Jurkat, Clone E6-1 (cell line): Measurements from ENCODE around the gene PIGQ.

Experiments
- DNase-seq: peaks from one replicate; pipeline ENCODE4 v3.0.0-alpha.2; 2011; ENCODE audit warnings: low read depth, low spot score
- H3K4me3 ChIP-seq: 2 replicates; pipeline ENCODE4 v1.5.1; 2011; ENCODE audit warnings: mild to moderate bottlenecking, low read length, control low read depth, moderate library complexity

PIGQ gene

DNA sequence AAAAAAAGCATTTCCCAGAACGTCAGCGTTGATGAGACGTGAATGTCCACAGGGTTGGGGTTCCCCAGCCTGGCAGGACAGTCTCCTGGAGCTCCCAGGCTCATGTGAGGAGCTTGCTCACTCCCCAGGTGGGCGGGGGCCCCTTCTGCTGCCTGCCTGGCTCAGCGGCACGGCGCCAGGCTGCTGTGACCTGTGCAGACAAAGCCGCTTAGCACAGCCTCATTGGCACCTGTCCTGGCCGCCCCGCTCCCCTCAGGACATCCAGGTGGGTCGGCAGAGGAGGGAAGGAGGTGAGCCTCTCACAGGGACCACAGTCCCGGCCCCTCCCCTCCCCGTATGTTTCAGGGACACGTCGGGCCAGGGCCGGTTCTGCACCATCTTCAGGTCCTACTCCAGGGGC, 48.1 kb downstream of the PIGQ start:
- DNase-seq = no peak
- H3K4me3 ChIP-seq = no peak overlapping the region

DNA sequence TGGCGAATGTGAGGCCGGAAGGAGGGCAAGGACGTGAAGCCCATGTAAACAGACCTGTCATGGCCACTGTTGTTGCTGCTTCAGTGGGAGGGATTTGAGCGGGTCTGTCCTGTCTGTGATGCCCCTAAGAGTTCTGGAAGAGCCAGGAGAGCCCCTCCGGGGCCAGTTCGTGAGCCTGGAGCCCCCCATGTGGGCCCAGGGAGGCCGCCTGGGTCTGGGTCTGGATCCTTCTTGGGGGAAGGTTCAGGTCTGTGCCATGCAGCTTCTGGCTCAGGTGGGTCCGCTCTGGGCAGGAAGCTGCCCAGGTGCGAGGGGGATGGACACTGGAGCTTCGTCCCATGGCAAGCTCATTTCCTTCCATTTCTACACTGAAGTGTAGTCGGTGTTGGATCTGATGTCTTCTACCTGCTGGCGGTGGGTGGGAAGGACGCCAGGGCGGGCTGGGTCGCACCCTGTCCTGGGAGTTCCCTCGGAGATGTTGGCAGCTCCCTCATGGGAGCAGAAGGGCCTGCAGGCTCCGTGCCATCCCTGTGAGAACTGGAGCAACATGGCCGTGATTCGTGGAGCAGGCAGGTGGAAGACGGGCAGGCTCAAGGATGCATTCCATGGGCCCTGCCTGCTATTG, 49.8 kb downstream of the PIGQ start:
- DNase-seq = no peak
- H3K4me3 ChIP-seq = no peak overlapping the region

DNA sequence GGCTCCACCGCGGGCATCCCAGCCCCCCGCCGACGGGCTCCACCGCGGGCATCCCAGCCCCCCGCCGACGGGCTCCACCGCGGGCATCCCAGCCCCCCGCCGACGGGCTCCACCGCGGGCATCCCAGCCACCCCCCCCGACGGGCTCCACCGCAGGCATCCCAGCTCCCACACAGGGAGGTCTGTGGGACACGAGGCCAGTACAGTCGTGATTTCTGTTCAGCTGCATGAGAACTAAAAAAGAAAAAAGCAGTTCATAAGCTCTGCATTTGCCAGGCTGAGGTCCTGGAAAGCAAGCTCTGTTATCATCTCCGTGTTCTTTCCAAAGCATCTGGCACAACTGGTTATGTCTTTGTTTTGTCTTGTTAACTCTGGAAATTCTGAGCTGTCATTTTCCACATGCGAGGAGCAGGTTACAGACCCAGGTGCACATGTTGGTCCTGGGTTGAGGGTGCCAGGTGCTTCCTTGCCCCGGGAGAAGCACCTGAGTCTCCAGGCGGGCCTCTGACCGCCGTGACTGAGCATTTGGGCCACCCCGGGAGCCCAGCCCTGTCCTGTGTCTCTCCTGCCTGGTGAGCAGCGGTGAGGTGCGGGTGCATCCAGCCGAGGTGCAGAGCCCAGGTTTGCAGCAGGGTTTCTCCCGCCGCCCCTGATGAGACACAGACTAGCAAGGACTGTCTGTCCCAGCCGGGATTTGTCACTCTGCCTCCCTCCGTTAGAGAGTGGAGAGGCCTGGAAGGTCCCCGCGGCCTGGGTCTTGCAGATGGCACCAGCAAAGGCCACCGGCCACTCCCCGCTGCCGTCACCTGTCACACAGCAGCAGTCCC, 51.1 kb downstream of the PIGQ start:
- no peak overlapping the region for H3K4me3 ChIP-seq
- no peak for DNase-seq

DNA sequence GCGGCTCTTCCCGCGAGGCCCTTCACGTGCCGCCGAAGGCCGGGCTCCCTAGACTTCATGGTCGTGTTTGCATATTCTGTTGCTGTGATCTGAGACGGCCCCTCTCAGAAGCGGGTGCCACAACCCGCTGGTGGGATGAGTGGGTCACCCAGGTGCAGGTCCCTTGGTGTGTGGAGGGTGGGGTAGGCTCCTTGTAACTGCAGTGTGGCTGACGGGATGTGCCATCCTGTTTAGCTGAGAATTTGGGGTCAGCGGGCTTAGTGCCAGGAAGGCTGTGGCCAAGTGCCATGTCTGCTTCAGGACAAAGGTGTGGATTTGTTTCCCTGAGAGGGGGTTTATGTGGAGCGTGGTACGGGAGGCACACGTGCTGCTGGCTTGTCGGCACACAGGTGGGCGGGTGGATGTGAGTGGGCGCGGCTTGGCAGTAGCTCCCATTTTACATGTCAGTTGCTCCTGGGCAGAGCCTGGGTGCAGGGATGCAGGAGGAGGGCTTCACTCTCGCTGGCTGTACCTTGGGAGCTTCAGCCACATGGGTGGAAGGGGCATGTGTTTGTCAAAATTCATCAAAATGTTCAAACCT, 51.8 kb downstream of the PIGQ start:
- DNase-seq = no peak
- H3K4me3 ChIP-seq = no peak overlapping the region

- no peak for DNase-seq
- H3K4me3 ChIP-seq = no peak overlapping the region
Measured at GRCh38 chr16:622920-623280, 53.1 kb downstream of the PIGQ start.

- no peak overlapping the region for H3K4me3 ChIP-seq
- DNase-seq = no peak
Measured at GRCh38 chr16:624526-625070, 54.8 kb downstream of the PIGQ start.

DNA sequence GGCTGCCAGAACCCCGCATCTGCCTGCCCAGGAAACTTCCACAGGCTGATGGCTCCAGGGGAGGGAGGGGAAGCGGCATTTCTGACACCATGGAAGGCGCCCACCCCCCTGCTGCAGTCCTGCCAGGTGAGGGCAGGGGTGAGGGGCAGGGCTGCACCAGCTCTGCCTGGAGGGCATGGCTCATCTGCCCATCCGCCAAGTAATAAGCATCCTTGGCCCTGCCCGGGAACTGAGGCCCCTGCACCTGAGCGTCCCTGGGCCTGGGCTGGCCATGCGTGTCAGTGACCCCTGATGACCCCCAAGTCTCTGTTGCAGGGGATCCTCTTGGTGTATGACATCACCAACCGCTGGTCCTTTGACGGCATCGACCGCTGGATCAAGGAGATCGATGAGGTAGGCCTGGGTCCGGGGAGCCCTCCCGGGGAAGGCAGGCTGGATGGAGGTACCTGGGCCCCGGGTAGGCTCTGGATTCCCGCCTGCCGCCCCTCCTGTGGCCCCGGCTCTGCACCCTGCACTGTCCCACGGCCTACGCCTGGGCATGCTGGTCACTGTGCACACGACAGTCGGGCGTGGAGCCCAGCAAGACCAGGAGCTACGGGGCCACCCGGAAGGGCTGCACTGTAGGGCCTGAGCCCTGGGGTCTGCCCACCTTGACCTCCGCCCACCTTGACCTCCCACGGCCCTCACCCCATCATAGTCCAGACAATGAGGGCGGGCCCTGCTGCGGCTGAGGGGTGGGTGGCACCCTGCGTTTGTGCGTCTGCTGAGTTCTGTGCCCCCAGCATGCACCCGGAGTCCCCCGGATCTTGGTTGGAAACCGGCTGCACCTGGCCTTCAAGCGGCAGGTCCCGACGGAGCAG, 55.6 kb downstream of the PIGQ start:
- H3K4me3 ChIP-seq = no peak overlapping the region
- no peak for DNase-seq

DNA sequence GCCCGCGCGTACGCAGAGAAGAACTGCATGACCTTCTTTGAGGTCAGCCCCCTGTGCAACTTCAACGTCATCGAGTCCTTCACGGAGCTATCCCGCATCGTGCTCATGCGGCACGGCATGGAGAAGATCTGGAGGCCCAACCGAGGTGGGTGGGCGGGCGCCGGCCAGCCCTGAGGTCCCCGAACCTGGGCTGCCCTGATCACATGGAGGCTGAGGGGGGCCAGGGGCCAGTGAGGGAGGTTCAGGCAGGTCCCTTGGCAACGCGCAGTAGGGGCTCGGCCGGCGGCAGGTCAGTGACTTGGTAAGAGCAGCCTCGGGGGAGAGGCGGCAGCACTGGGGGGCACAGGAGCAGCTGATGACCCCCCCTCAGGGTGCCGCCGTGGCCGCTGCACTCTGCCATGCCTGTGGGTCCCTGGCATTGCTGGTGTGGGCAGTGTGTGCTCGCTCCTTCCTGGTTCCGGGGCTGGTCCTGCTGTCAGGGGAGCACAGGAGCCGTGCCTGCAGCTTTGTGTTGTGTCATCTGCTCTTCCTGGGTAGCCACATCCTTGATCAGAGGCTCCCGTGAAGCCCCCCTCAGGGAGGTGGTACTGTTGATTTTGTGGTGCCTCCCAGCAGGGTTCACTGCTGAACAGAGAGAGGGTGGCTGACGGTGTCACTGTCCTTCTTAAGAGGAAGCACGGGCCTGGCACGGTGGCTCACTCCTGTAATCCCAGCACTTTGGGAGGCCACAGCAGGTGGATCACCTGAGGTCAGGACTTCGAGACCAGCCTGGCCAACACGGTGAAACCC, 56.4 kb downstream of the PIGQ start:
- no peak overlapping the region for H3K4me3 ChIP-seq

DNA sequence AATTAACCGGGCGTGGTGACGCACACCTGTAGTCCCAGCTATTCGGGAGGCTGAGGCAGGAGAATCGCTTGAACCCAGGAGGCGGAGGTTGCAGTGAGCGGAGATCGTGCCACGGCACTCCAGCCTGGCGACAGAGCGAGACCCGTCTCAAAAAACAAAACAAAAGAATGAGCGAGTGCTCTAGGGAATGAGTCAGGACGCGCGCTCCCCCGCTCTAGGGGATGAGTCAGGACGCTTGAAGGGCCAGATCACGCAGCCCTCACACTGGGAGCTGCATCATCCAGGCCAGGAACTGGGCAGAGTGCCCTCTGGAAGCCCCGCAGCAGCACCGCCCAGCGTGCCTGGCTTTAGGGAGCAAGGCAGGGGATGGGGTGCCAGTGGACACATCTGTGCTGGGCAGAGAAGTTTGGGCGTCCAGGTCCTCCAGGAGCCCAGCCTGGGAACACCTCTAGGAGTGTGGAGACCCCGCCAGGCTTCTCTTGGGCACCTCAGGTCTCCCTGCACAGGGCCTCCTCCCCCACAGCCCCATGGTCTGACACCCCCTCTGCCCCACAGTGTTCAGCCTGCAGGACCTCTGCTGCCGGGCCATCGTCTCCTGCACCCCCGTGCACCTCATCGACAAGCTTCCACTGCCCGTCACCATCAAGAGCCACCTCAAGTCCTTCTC, 57.2 kb downstream of the PIGQ start:
- no peak for DNase-seq
- H3K4me3 ChIP-seq = no peak overlapping the region

More for the DNA sequence above, 56.4 kb downstream of the PIGQ start:
- DNase-seq = no peak

DNA sequence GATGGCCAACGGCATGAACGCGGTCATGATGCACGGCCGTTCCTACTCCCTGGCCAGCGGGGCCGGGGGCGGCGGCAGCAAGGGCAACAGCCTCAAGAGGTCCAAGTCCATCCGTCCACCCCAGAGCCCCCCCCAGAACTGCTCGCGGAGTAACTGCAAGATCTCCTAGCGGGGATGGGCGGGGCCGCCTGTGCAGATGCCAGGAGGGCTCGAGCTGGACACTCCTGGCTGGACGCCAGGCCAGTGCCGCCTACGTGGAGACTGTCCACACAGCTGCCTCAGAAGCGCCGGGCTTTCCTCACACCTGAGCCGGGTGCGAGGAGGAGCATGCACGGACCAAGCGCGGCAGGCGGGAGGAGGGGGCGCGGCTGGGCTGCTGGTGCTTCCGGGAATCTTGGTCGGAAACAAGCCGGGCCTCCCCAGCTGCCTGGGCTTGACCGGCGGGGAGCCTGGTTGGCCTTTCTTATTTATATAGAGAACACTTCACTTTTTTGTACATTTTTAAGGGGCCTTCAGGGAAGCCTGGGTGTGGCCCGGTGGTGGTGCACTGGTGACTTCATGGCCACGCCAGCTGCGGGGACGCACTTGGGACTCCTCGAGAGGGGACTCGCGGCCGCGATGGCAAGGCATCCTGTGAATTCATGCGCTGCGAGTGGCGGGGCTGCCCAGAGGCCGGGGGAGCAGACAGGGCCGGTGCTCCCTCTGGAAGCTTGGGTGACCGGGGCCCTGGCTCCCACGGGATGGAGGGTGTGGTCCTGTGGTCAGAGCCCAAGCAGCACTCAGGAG, 57.9 kb downstream of the PIGQ start:
- H3K4me3 ChIP-seq = no peak overlapping the region
- no peak for DNase-seq

DNA sequence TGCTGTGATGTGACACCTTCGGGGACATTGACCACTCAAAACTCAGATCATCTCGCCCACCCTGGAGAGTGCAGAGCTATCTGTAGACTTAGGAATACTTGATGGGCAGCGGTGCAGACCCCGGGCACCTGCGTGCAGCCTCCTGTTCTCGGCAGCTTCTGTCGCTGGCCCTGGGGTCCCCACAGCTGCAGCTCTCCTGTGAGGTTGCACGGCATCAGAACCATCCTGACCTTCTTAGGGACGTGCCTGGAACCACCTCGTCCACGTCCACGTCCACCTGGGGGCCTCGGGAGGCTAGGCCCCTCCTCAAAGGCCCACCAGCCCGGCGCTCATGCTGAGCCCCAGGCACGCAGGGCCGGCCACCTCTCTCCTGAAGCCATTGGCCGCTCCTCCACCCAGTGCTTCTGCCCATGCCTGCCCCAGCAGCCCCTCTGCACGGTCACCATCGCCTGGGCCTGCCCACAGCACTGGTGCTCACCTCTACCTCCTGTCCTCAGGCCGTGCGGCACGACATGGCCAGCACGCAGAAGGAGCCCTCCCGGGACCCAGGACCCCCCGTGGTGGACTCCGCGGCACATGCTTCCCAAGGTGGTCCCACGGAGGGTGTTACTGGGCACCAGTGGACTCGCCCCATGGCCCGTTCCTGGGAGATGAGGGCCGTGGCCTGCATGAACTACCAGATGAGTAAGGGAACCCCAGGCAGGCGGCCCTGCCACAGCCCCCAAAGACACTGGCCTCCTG, 58.7 kb downstream of the PIGQ start:
- H3K4me3 ChIP-seq = no peak overlapping the region
- DNase-seq = no peak

GRCh38 chr16:629185-629832, 59.5 kb downstream of the PIGQ start:
- no peak overlapping the region for H3K4me3 ChIP-seq
- DNase-seq = no peak

DNA sequence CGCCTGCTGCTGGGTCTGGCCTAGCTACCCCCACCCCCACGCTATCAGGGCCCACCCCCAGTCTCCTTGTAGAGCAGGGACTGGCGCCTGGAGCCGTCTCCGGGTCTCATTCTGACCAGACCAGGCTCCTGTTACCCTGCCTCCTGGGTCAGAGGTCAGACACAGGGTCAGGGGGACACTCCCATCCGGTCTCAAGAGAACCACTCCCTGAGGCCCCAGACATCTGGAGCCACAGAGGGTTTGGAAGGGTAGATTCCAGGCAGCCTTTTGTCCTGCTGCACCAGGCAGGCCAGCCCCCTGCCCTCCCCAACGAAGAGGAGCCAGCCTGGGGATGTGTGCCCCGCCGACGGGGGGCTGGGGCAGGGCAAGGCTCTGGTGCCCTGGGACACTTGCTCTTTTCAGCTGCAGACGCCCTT, 60.1 kb downstream of the PIGQ start:
- no peak for DNase-seq
- no peak overlapping the region for H3K4me3 ChIP-seq

DNA sequence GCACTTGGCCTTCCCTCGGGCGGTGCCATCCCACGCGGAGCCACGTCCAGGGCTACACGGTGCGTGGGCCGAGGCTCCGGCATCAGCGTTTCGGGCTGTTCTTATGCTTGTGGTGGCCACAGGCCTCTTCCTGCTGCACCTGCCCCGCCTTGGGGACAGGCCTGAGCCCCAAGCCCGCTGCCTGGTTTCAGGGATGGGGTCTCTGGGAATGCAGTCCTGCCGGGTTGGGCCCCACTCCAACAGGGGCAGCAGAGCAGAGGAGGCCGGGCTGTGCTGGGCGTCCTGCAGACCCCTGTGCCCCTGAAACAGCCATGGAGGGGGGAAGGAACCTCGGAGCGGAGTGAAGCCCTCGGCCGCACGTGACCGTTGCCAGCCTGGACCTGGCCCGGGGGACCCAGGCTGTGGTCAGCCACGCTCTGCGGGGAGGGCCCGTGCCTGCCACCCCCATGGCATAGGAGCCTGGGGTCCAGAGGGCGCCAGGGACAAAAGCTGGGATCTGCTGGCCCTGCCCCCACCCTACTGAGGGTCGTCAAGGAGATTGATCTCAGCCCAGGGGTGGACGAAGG, 60.6 kb downstream of the PIGQ start:
- DNase-seq = no peak
- H3K4me3 ChIP-seq = no peak overlapping the region

GRCh38 chr16:630815-631405, 61.1 kb downstream of the PIGQ start, which contains the start of gene WFIKKN1:
WFIKKN1 (plus strand) TSS chr16:630985; CDS start chr16:631254, 269 bp downstream.
- DNase-seq = no peak
- H3K4me3 ChIP-seq = no peak within 1 kb of the TSS
